Colonic mucosa (tissue), 4 donors: ENCODE measurements around the gene AGAP2. TPM values are rescaled to one million over a fixed set of nuclear protein-coding genes. Genes with fewer than 3 reads are reported as not detected.
"Not testable (repeated sequence)": the region's sequence is repeated elsewhere in the genome, so short reads cannot be mapped to it uniquely, and the experiment has no call there.

ENCODE experiments used
- DNase-seq: peaks from one replicate; pipeline ENCODE4 v3.0.0-alpha.2; 2020
- H3K27ac ChIP-seq: fragments of 200-600 bp; one replicate; pipeline ENCODE4 v1.8.0; 2021
- H3K27me3 ChIP-seq: fragments of 200-600 bp; one replicate; pipeline ENCODE4 v1.8.0; 2021
- H3K36me3 ChIP-seq: fragments of 200-600 bp; one replicate; pipeline ENCODE4 v1.8.0; 2021
- H3K4me1 ChIP-seq: fragments of 200-600 bp; one replicate; pipeline ENCODE4 v1.8.0; 2021; ENCODE audit warnings: mild to moderate bottlenecking
- H3K4me3 ChIP-seq: fragments of 200-600 bp; one replicate; pipeline ENCODE4 v1.8.0; 2021
- H3K9ac ChIP-seq, 2 donors: one replicate each; pipeline ENCODE4 v1.7.0; 2013; ENCODE audit warnings: control low read depth in 2 of 2, low read depth in 2 of 2, low read length in 2 of 2
- H3K9me3 ChIP-seq: fragments of 200-600 bp; one replicate; pipeline ENCODE4 v1.8.0; 2021
- CTCF ChIP-seq: fragments of 200-600 bp; IDR thresholded peaks from one replicate; pipeline ENCODE4 v1.8.0; 2022; ENCODE audit warnings: antibody characterized with exemption, mild to moderate bottlenecking
- intact Hi-C: fragments of 100-400 bp; cut with DNase I; formaldehyde crosslinking; loops from one replicate; pipeline ENCODE4 v1.14.1; 2022
- microRNA-seq: library from miRNA; unstranded; fragments of <30 nt; microRNA quantifications from one replicate; pipeline ENCODE4, GENCODE V29; 2019
- total RNA-seq, 2 donors: library from RNA; stranded (reverse); fragmentation: NEBNext Ultra II Directional in 1 of 2; extraction: Animal tissue kit (Norgen Biotek cat#: 25700) in 1 of 2; gene quantifications; one replicate each; pipeline ENCODE4 v1.2.1, GENCODE V29; 2021
- donor health status: healthy.
- donor health status: DM: no; HTN: no; CAD: no.
- donor health status: DM: no; HTN: no; CAD: no.

Gene AGAP2
- total RNA-seq, 2 donors from 2014 or later: 0.86 to 1.0 TPM

DNA sequence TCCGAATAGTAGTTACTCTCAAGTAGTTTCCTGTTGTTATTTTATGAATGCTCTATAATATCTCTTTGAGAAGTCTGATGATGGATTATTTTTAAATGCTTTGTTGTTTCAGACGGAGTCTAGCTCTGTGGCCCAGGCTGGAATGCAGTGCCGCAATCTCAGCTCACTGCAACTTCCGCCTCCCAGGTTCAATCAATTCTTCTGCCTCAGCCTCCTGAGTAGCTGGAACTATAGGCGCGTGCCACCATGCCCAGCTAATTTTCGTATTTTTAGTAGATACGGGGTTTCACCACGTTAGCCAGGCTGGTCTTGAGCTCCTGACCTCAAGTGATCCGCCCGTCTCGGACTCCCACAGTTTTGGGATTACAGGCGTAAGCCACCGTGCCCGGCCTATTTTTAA, 46.0 kb downstream of the AGAP2 start:
- Histone ChIP-seq H3K4me3 (no peak overlapping the region), H3K36me3 (peaks cover 9% of the 10 kb centered on the region), H3K4me1 (peaks cover 6% of the 10 kb centered on the region), H3K9me3 (no peaks in the 10 kb centered on the region), H3K27me3 (peaks cover 4% of the 10 kb centered on the region), H3K9ac (no peak overlapping the region), H3K27ac (no peak overlapping the region)
- intact Hi-C loops: loop anchor here (5.0 kb wide), 1 partner anchor 110 kb away; no protein-coding TSS in a partner anchor
- DNase-seq: no peak
- no peak for TF ChIP-seq CTCF

DNA sequence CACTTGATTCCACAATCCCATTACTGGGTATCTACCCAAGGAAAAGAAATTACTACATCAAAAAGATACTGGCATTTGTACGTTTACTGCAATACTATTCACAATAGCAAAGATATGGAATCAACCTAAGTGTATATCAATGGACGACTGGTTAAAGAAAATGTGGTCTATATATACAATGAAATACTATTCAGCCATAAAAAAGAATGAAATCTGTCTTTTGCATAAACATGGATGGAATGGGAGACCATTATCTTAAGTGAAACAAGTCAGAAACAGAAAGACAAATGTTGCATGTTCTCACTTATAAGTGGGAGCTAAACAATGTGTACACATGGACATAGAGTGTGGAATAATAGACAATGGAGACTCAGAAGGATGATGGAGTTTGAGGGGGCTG, 49.6 kb downstream of the AGAP2 start:
- Histone ChIP-seq H3K27ac (no peak overlapping the region), H3K9me3 (no peaks in the 10 kb centered on the region), H3K9ac (no peak overlapping the region), H3K4me1 (no peaks in the 10 kb centered on the region), H3K36me3 (no peaks in the 10 kb centered on the region), H3K4me3 (no peak overlapping the region), H3K27me3 (peaks cover 4% of the 10 kb centered on the region)
- intact Hi-C loops: no loop called here
- no peak for TF ChIP-seq CTCF
- no peak for DNase-seq

DNA sequence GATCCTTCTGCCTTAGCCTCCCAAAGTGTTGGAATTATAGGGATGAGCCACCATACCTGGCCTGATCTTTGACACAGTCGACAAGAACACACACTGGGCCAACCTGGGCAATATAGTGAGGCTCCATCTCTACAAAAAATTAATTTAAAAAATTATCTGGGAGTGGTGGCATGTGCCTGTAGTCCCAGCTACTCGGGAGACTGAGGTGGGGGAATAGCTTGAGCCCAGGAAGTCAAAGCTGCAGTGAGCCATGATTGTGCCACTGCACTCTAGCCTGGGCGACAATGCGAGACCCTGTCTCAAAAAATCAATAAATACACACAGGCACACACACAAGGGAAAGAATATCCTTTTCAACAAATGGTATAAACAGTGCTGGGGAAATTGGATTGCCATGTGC, 50.7 kb downstream of the AGAP2 start:
- Histone ChIP-seq H3K4me3 (no peak overlapping the region), H3K4me1 (no peaks in the 10 kb centered on the region), H3K9me3 (no peaks in the 10 kb centered on the region), H3K27ac (no peak overlapping the region), H3K9ac (no peak overlapping the region), H3K27me3 (peaks cover 4% of the 10 kb centered on the region), H3K36me3 (no peaks in the 10 kb centered on the region)
- intact Hi-C loops: no loop called here
- no peak for DNase-seq
- TF ChIP-seq CTCF: no peak

- TF ChIP-seq CTCF: no peak
- intact Hi-C loops: no loop called here
- Histone ChIP-seq H3K4me3 (no peak overlapping the region), H3K36me3 (no peaks in the 10 kb centered on the region), H3K27ac (no peak overlapping the region), H3K27me3 (no peaks in the 10 kb centered on the region), H3K9ac (no peak overlapping the region), H3K4me1 (no peaks in the 10 kb centered on the region), H3K9me3 (no peaks in the 10 kb centered on the region)
- no peak for DNase-seq
Observed at GRCh38 chr12:57679697-57680096, 58.8 kb downstream of the AGAP2 start.

DNA sequence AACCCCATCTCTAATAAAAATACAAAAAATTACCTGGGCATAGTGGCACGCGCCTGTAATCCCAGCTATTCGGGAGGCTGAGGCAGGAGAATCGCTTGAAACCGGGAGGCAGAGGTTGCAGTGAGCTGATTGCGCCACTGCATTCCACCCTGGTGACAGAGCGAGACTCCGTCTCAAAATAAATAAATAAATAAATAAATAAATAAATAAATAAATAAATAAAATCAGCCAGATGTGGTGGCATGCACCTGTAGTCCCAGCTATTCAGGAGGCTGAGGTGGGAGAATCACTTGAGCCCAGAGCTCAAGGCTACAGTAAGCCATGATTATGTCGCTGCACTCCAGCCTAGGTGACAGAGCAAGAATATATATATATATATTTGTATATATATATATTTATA, 60.6 kb downstream of the AGAP2 start:
- H3K9ac ChIP-seq, DNase-seq, H3K4me1 ChIP-seq, H3K27ac ChIP-seq, H3K27me3 ChIP-seq, intact Hi-C loops, H3K4me3 ChIP-seq, H3K36me3 ChIP-seq, H3K9me3 ChIP-seq: not testable (repeated sequence)

DNA sequence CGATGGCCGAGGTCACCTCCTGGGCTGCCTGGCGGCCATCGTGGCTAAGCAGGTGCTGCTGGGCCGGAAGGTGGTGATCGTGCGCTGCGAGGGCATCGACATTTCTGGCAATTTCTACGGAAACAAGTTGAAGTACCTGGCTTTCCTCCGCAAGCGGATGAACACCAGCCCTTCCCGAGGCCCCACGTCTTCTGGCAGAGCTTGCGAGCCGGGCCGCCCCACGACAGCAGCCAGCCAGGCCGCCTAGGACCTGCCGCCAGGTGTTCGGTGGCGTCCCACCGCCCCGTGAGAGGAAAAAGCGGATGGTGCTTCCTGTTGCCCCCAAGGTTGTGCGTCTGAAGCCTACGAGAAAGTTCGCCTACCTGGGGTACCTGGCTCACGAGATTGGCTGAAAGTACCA, 63.9 kb downstream of the AGAP2 start:
- Histone ChIP-seq H3K4me1 (no peaks in the 10 kb centered on the region), H3K36me3 (no peaks in the 10 kb centered on the region), H3K9ac (no peak overlapping the region), H3K4me3 (no peak overlapping the region), H3K9me3 (no peaks in the 10 kb centered on the region), H3K27me3 (no peaks in the 10 kb centered on the region), H3K27ac (no peak overlapping the region)
- TF ChIP-seq CTCF: no peak
- intact Hi-C loops: no loop called here
- no peak for DNase-seq

Small RNAs within 50 kb of the gene (microRNA-seq; reads per million reads assigned to microRNA genes)
- gene MIR6759: not detected

Other genes with a start within 250 kb of the AGAP2 start
- gene DDIT3, start 218.2 kb downstream of the AGAP2 start, total RNA-seq: 10 to 100 TPM; 17.5 to 22.8 TPM
- 100 to 1,000 TPM in 1 of 2 donors, 10 to 100 TPM in 1; 95.4 to 133 TPM for gene MBD6, start 215.9 kb downstream of the AGAP2 start, total RNA-seq
- 100 to 1,000 TPM; 131 to 139 TPM for gene DCTN2, start 191.6 kb downstream of the AGAP2 start, total RNA-seq
- gene KIF5A, start 188.7 kb downstream of the AGAP2 start, total RNA-seq: 1 to 10 TPM in 1 of 2 donors, under 1 TPM in 1; 0.67 to 2.1 TPM
- 10 to 100 TPM; 43.6 to 60.2 TPM for gene PIP4K2C, start 147.6 kb downstream of the AGAP2 start, total RNA-seq
- gene DTX3, start 133.9 kb downstream of the AGAP2 start, total RNA-seq: 1 to 10 TPM; 3.4 to 7.4 TPM
- 10 to 100 TPM in 1 of 2 donors, 1 to 10 TPM in 1; 2.4 to 12.8 TPM for gene ARHGEF25, start 127.3 kb downstream of the AGAP2 start, total RNA-seq
- gene B4GALNT1, start 105.5 kb downstream of the AGAP2 start, total RNA-seq: under 1 TPM; 0.32 to 0.88 TPM
- gene OS9, start 44.6 kb downstream of the AGAP2 start, total RNA-seq: 100 to 1,000 TPM; 219 to 284 TPM
- 10 to 100 TPM; 19.3 to 32.3 TPM for gene TSPAN31, start 6.3 kb upstream of the AGAP2 start, total RNA-seq
- 100 to 1,000 TPM in 1 of 2 donors, 10 to 100 TPM in 1; 45.7 to 121 TPM for gene CDK4, start 13.6 kb upstream of the AGAP2 start, total RNA-seq
- gene MARCHF9, start 16.4 kb upstream of the AGAP2 start, total RNA-seq: 10 to 100 TPM; 10.6 to 14.3 TPM
- gene CYP27B1, start 28.3 kb upstream of the AGAP2 start, total RNA-seq: 1 to 10 TPM in 1 of 2 donors, under 1 TPM in 1; 0.80 to 1.6 TPM
- gene METTL1, start 33.4 kb upstream of the AGAP2 start, total RNA-seq: 10 to 100 TPM in 1 of 2 donors, 1 to 10 TPM in 1; 7.1 to 18.9 TPM
- 1 to 10 TPM; 3.4 to 4.8 TPM for gene EEF1AKMT3, start 33.9 kb upstream of the AGAP2 start, total RNA-seq
- 10 to 100 TPM; 35.6 to 68.9 TPM for gene TSFM, start 44.0 kb upstream of the AGAP2 start, total RNA-seq
- gene AVIL, start 80.0 kb upstream of the AGAP2 start, total RNA-seq: 1 to 10 TPM; 5.1 to 8.1 TPM
- 100 to 1,000 TPM; 131 to 200 TPM for gene CTDSP2, start 108.0 kb upstream of the AGAP2 start, total RNA-seq
- gene ATP23, start 202.8 kb upstream of the AGAP2 start, total RNA-seq: 10 to 100 TPM; 13.1 to 14.9 TPM